GM12878 (cell line): ENCODE results near the gene YTHDF1.

ENCODE experiments used
- CREB1 ChIP-seq: IDR thresholded peaks from 2 replicates; pipeline ENCODE4 v1.6.1; 2012; ENCODE audit warnings: low read depth, mild to moderate bottlenecking, inconsistent platforms
- DPF2 ChIP-seq: fragments of 450-650 bp; IDR thresholded peaks from 2 replicates; pipeline ENCODE4 v1.6.1; 2017; ENCODE audit warnings: mild to moderate bottlenecking
- GABPA ChIP-seq: IDR thresholded peaks from 2 replicates; pipeline ENCODE4 v1.6.1; 2014; ENCODE audit warnings: antibody characterized with exemption, low read depth, mild to moderate bottlenecking, inconsistent platforms
- IKZF1 ChIP-seq: fragments of 450-650 bp; conservative IDR thresholded peaks from 2 replicates; pipeline ENCODE4 v1.6.1; 2017; ENCODE audit warnings: antibody characterized with exemption, mild to moderate bottlenecking
- PAX8 ChIP-seq: fragments of 450-650 bp; IDR thresholded peaks from 2 replicates; pipeline ENCODE4 v1.6.1; 2017; ENCODE audit warnings: mild to moderate bottlenecking, moderate library complexity
- POLR2A ChIP-seq: IDR thresholded peaks from 2 replicates; pipeline ENCODE4 v1.6.1; 2011; ENCODE audit warnings: low read depth, mild to moderate bottlenecking, low read length
- SPI1 ChIP-seq: IDR thresholded peaks from 2 replicates; pipeline ENCODE4 v1.6.1; 2011; ENCODE audit warnings: low read depth, mild to moderate bottlenecking, low read length, moderate library complexity, borderline replicate concordance; ENCODE audit not compliant: insufficient read depth
- TAF1 ChIP-seq: IDR thresholded peaks from 2 replicates; pipeline ENCODE4 v1.6.1; 2011; ENCODE audit warnings: mild to moderate bottlenecking, low read depth, low read length, borderline replicate concordance
- ZZZ3 ChIP-seq: IDR thresholded peaks from 2 replicates; pipeline ENCODE4 v1.6.1; 2011; ENCODE audit warnings: low read depth; ENCODE audit not compliant: control insufficient read depth, insufficient read length
- TF ChIP-seq, protein P1 (sequence below), 3 experiments: IDR thresholded peaks in 2 of 3; conservative IDR thresholded peaks in 1 of 3; 2 replicates each; pipeline ENCODE4 v1.5.1; 2011; ENCODE audit warnings: low read depth in 3 of 3, low read length in 3 of 3, mild to moderate bottlenecking in 3 of 3, control low read depth in 2 of 3, moderate library complexity in 2 of 3, inconsistent platforms in 1 of 3, mixed read lengths in 1 of 3; ENCODE audit not compliant: control insufficient read depth in 2 of 3, insufficient read depth in 1 of 3; ENCODE audit errors: extremely low read depth in 1 of 3

GRCh38 chr20:63176034-63176426 lies 39.9 kb downstream of the YTHDF1 start:
- no peak for TF ChIP-seq PAX8
- no peak for TF ChIP-seq ZZZ3
- TF ChIP-seq TAF1: no peak
- TF ChIP-seq, protein P1, sequence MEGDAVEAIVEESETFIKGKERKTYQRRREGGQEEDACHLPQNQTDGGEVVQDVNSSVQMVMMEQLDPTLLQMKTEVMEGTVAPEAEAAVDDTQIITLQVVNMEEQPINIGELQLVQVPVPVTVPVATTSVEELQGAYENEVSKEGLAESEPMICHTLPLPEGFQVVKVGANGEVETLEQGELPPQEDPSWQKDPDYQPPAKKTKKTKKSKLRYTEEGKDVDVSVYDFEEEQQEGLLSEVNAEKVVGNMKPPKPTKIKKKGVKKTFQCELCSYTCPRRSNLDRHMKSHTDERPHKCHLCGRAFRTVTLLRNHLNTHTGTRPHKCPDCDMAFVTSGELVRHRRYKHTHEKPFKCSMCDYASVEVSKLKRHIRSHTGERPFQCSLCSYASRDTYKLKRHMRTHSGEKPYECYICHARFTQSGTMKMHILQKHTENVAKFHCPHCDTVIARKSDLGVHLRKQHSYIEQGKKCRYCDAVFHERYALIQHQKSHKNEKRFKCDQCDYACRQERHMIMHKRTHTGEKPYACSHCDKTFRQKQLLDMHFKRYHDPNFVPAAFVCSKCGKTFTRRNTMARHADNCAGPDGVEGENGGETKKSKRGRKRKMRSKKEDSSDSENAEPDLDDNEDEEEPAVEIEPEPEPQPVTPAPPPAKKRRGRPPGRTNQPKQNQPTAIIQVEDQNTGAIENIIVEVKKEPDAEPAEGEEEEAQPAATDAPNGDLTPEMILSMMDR (IDR thresholded peaks at IDR 0.05 in 2 of 3, conservative IDR thresholded peaks at IDR 0.05 in 1 of 3; ENCODE audit: control insufficient read depth in 2 of 3, extremely low read depth in 1 of 3, insufficient read depth in 1 of 3, low read depth in 3 of 3, low read length in 3 of 3): no peak
- no peak for TF ChIP-seq POLR2A
- no peak for TF ChIP-seq CREB1
- TF ChIP-seq DPF2: no peak
- TF ChIP-seq IKZF1: no peak
- no peak for TF ChIP-seq SPI1
- TF ChIP-seq GABPA: no peak
